Activated CD4-positive, CD25-positive, alpha-beta regulatory T cell treated with anti-CD3 and anti-CD28 coated beads, Interleukin-2, amount 50 U/mL, for 24 hours (primary cell): ENCODE data around the gene FAM13A.
A peak's percentile ranks its signal among the peaks of the same experiment; 100 is the strongest.

Experiments used
- ATAC-seq, 2 donors: fragments of 150-1000 bp; cut with Tn5 transposase; one replicate each; pipeline ENCODE4 v1.10.0; 2021; ENCODE audit warnings: mild to moderate bottlenecking in 1 of 2, moderate library complexity in 1 of 2

The FAM13A gene

DNA sequence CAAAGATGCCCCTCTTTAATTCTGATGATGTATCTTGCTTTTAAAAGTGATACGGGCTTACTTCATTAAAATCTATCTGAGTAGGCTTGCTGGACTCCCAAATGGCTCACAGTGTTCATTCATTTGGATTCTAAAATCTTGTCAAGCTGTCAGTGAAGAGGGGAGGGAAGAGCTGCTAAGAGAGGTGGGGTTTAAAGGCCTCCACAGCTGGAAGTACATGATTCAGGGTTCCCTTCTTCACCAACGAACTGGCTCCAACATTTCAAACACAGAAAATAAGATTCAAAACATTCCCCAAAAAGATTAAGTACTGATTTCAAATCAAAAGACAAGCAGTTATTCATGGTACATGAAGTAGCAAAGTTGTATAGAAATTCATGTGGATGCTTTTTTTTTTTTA is 226.4 kb downstream of the FAM13A start:
- ATAC-seq, result no peak

DNA sequence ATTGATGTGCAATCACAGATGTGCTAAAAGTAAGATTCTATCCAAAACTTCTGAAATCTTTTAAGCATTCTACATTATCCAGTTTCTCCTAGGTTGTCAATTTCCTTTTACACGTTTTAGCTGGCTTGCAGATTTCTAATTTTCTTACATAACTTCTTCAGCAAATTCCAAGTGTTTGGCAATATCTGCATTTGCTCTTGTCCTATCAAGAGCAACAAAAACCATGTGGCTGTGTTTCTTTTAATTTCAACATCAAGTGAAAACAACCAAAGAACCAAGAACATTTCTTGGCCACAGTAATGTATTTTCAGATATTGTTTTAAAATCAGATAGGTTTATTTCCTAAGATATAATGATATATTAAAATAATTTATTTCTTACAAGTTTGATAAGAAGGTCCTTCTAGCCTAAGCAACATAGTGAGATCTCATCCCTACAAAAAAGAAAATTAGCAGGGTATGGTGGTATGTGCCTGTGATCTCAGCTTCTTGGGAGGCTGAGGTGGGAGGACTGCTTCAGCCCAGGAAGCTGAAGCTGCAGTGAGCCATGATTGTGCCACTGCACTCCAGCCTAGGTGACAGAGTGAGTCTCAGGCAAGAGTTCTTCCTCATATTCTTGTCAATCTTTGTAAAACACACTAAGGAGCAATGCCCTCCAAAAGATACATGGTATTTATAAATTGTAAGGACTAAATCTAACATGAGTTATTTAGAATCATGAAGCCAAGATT is 228.0 kb downstream of the FAM13A start:
- ATAC-seq, result no peak

- no peak for ATAC-seq
Measured at GRCh38 chr4:88827442-88827841, 229.5 kb downstream of the FAM13A start.

DNA sequence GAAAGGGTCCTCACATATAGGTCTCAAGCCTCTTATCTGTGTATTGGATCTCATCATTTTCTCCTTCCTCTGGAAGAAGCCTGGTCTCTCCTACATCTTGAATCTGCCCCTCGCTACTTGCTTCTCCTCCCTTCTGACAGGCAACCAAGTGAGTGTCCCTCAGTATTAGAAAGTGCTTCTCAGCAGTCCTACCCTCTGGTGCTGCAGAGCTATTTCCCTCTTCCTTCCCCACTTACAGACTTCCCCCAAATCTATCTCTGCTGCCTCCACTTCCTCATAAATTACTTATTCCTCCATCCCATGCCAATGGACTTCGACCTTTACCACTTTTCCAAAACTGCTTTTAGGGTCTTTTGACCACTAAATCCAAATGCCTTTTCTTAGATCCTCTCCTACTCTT is 230.2 kb downstream of the FAM13A start:
- ATAC-seq, result no peak

GRCh38 chr4:88825931-88826330 is 231.1 kb downstream of the FAM13A start:
- ATAC-seq, result no peak

GRCh38 chr4:88823058-88823919 is 233.7 kb downstream of the FAM13A start:
- peak; percentile 94 for ATAC-seq

- ATAC-seq, result no peak
Measured at GRCh38 chr4:88822034-88822789, 234.8 kb downstream of the FAM13A start.

GRCh38 chr4:88821522-88821921 is 235.5 kb downstream of the FAM13A start:
- ATAC-seq, result no peak

- no peak for ATAC-seq
Measured at GRCh38 chr4:88820698-88821415, 236.1 kb downstream of the FAM13A start.

DNA sequence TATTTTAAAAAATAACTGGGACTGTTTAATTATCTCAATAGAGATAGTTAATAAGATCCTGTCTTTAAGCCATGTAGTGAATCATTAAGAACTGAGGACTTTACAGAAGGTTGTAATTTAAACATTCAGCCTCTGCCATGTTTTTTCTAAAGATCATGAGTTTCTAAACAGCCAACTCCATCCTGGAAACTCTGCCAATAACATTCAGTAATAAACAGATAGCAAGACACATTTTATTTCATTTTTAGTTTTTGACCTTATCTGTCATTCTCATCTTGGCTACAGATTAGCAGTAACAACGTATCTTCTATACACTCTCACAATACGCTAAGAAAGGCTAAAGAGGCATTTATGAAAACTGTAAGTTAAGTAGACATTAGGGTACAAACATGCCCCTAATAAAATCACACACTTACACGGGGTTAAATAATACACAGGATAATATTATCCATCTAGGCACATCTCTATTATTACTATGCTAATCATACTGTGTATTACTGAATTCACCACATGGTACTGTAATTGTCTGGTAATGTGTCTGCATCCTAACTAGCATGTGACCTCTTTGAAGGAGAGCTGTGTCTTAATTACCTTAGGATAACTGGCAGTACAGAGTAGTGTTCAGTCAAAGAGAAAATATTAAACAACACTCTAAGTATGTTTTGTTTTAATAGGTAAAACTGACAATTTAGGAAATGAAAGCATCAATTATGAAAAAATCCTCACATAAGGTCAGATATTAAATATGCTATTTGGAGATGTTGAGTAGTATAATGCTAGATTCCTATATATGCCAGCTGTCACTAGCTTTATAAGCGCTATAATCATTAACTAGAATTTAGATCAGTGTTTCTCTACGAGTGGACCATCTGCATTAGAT is 236.9 kb downstream of the FAM13A start:
- ATAC-seq, result no peak

GRCh38 chr4:88818631-88819470 is 238.1 kb downstream of the FAM13A start:
- ATAC-seq, result peak; percentile 10 to 26

DNA sequence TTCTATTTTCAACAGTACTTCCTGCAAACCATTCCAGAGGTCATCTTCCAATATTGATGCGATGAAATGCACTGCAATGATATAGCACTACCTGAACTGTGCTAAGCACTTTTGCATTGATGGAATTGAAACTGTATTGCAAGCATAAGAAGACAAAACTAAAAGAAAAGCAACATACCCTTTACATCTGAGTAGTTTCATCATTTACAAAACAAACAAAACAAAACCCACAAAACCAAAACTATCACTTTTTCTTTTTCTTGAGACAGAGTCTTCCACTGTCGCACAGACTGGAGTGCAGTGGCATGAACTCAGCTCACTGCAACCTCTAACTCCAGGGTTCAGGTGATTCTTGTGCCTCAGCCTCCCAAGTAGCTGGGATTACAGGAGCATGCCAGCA is 239.2 kb downstream of the FAM13A start:
- no peak for ATAC-seq

DNA sequence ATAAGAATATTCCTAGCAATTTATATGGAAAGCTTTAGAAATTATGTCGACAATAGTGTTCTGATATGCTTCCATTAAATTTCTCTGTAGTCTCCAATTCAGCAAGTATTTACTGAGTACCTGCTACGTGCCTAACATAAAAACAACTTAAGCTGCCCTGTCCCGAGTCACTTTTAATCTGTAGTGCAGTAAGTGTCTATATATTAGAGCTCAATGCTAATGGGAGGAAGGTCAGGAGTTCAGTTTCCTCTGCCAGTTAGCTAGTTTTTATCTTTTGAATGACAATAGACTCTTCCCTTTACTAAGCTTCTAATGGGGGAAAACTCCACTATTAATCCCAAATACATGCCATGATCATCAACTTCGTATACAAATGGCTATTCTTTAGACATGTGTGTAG is 240.6 kb downstream of the FAM13A start:
- ATAC-seq, result no peak

DNA sequence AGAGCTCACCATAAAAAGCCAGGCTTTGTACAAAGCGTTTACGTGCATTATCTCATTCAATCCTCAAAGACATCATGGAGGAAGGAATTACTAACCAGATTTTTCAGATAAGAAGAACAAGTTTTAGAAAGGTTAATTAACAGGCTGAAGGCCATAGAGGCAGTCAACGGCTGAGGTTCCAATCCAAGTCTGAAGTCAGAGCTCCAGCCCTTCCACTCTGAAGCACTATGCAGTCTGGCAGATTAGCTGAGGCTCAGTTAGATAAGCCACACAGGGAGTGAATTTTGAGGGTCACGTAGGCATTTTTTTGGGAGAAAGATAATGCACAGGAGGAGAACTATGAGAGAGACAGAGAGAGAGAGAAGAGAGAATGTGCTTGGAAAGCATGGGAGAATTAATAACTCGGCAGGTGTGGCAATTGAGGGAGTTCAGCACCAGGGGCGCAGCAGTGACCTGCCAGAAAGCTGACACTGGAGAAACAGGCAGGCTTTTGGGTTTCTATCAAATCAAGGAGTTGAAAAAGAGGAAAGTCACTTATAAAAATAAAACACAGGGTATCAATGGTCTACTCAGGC is 242.9 kb downstream of the FAM13A start:
- ATAC-seq, result no peak

GRCh38 chr4:88813013-88813412 is 244.0 kb downstream of the FAM13A start:
- no peak for ATAC-seq

DNA sequence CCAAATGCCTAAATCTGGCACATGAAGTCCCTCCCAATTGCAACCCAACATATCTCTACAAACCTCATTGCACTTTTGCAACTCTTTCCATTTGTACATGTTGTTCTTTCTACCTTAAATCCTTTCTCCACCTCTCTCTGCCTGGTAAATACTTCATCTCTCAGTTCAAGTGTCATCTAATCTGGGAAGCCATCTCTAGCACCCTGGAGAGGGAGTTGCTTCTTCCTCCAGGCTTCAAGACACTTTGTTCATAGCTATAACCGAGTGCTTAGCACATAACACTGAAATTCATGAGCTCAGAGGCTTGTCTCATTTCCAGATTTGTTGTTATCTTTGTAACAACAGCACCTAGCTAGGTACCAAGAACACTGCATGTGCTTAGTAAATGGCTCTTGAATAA is 244.6 kb downstream of the FAM13A start:
- ATAC-seq, result no peak

DNA sequence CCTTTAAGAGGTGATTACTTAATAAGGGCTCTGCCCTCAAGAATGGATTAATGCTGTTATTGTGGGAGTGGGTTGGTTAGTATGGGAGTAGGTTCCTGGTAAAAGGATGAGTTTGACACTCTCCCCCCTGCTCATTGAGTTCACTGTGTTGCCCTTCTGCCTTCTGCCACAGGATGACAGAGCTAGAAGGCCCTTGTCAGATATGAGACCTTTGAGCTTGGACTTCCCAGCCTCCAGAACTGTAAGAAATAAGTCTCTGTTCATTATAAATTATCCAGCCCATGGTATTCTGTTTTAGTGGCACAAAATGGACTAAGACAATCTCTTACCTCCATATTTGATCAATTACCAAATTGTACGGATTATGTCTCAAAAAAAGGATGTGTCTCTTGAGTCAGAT is 245.1 kb downstream of the FAM13A start:
- no peak for ATAC-seq

DNA sequence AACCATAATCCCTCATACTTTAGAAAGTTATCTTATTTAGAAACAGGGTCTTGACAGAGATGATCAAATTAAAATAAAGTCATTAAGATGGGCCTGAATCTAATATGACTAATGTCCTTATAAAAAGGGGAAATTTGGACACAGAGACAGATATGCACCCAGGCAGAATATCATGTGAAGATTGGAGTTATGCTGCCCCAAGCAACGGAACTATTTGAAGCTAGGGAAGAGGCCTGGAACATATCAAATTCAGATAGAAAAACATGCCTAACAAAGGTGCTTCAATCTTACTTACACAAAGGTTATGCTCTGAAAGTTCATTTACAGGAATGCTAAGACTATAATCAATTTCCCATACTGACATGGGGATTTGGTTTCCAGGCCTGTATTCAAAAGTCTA is 246.7 kb downstream of the FAM13A start:
- no peak for ATAC-seq

DNA sequence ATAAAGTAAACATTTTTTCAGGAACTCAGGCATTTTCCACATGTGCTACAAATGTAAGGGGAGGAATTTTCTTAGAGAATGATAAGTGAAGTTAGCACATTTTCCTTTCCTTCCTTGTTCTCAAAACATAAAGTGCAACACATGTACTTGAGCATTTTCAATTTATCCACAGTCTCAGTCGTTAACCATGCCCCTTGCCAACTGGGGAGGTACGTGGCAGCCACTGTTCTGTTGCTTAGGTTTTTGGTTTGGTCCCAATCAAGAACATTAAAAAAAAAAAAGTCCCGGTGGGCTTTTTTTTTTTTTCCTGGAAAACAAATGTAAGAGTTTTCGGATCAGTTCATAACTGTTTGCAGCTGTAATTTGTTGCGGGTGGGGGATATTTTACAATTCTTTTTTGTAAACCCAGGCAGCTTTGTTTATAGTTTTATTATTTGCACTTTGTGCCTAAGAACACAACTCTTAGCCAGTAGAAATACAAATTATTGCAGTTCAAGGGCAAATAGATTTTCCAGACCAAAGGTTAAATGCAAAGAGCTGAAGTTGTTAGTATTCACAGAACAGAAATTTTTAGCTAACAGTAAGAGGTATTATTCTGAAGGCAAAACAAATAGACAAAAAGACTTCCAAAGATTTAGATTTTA is 247.3 kb downstream of the FAM13A start:
- ATAC-seq, result no peak

DNA sequence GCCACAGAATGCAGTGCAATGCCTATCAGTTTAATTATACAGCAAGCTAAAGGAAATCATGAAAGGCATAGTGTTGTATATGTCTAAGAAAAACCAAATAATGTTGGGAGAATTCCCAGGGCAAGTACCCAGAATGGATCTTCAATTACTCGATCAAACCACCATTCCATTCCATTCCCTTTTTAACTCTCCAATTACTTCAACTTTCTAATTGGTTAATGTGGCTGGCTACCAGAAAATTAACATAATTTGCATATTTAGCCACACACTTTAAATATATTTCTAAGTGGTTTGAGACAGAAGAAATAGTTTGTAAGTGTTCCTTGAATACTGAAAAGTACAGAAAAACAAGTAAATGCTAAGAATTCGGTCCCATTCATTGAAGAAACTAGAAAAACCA is 247.9 kb downstream of the FAM13A start:
- no peak for ATAC-seq
